Stimulated activated effector memory CD8-positive, alpha-beta T cell treated with anti-CD3 and anti-CD28 coated beads, Interleukin-12 subunit alpha, Interleukin-12 subunit beta, amount 100 ng/mL, for 72 hours (primary cell): ENCODE results near the gene BHMT.

Experiments
- ATAC-seq: fragments of 150-1000 bp; cut with Tn5 transposase; 2 replicates; pipeline ENCODE4 v1.10.0; 2021
- DNase-seq, 2 donors: peaks; one replicate each; pipeline ENCODE4 v3.0.0; 2021 to 2022; ENCODE audit warnings: low spot score in 2 of 2
- H3K27ac Mint-ChIP-seq: one replicate; pipeline ENCODE4 v1.8.0; 2022; ENCODE audit warnings: mild to moderate bottlenecking, mixed read lengths
- H3K36me3 Mint-ChIP-seq: one replicate; pipeline ENCODE4 v1.8.0; 2022; ENCODE audit warnings: mild to moderate bottlenecking, mixed read lengths
- H3K4me1 Mint-ChIP-seq: one replicate; pipeline ENCODE4 v1.8.0; 2022; ENCODE audit warnings: mixed read lengths
- H3K4me3 Mint-ChIP-seq: one replicate; pipeline ENCODE4 v1.8.0; 2022; ENCODE audit warnings: mild to moderate bottlenecking, mixed read lengths
- H3K9me3 Mint-ChIP-seq: one replicate; pipeline ENCODE4 v1.8.0; 2022; ENCODE audit warnings: mixed read lengths

Gene BHMT

DNA sequence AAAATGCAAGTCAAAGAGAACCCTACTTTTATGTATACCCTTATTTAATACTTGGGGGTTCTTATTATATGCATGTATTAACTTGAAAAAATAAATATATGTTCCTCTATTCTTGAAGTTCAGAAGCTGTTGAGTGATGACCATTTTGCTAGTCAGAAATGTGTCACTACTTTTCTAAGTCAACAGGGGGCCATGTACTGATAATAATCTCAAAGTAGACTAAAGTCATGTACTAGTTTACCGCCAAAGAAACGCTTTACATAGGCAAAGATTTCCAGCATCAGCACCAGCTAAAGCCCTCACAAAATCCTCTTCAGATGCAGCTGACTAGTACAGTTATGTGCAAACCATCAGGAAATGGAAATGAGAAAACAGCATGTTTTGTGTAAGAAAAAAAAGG, 5.7 kb upstream of the BHMT start:
- H3K4me3 Mint-ChIP-seq, result no peak overlapping the region
- ATAC-seq (no peak), DNase-seq (no peak)
- H3K9me3 Mint-ChIP-seq, result no peaks in the 10 kb centered on the region
- H3K36me3 Mint-ChIP-seq, result no peaks in the 10 kb centered on the region
- no peak overlapping the region for H3K27ac Mint-ChIP-seq
- H3K4me1 Mint-ChIP-seq, result no peaks in the 10 kb centered on the region

DNA sequence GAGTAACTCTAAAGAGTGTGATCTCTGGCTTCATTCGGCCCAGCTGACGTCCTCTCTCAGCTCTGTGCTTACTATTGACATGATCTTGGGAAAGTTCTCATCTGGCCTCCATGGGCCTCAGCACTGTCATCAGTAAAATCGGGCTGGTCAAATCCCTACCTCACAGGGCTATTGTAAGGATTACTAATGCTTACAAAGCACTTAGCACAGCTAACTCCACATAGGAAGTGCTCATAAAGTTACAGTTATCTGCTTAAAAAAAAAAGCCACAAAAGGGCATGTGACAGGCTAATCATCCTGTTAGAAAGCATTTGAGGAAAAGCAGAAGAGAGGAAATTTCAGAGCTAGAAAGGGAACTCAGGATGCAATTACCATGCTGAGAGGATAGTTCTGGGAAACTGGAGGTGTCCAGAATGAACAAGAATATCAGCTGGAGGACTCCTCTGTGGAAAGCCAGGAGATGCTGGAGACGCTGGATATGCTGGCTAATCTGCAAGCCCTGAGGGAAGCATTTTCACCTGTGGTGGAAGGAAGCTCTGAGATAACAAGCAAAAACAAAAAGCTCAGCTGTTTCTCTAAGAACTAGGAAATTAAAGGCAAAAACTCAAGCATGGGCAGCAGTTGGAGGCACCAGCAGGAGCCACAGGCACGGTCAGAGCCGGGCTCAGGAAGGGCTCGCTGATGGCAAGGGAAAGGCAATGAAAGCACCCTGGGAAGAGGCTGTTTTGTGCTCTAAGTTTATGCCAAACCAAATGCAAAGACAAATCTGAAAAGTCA, 4.4 kb upstream of the BHMT start:
- ATAC-seq (no peak), DNase-seq (no peak)
- Mint-ChIP-seq H3K36me3 (no peaks in the 10 kb centered on the region), H3K4me1 (no peaks in the 10 kb centered on the region), H3K9me3 (no peaks in the 10 kb centered on the region), H3K4me3 (no peak overlapping the region), H3K27ac (no peak overlapping the region)

GRCh38 chr5:79108086-79108485, 3.5 kb upstream of the BHMT start:
- H3K9me3 Mint-ChIP-seq, result no peaks in the 10 kb centered on the region
- H3K4me1 Mint-ChIP-seq, result no peaks in the 10 kb centered on the region
- H3K27ac Mint-ChIP-seq, result no peak overlapping the region
- DNase-seq (no peak), ATAC-seq (no peak)
- H3K36me3 Mint-ChIP-seq, result no peaks in the 10 kb centered on the region
- no peak overlapping the region for H3K4me3 Mint-ChIP-seq

DNA sequence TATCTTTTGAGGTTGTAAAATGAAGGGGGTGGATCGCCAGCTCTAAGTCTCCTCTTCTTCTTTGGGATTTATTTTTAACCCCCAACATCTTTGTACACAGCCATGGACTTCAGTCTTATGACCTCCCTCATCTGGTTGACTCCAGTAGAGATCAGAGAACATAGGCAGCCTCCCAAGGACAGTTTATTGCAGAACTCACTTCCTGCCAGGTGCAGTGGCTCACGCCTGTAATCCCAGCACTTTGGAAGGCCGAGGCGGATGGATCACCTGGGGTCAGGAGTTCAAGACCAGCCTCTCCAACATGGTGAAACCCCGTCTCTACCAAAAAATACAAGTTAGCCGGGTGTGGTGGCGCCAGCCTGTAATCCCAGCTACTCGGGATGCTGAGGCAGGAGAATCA, 2.8 kb upstream of the BHMT start:
- Mint-ChIP-seq H3K36me3 (no peaks in the 10 kb centered on the region), H3K27ac (no peak overlapping the region), H3K9me3 (no peaks in the 10 kb centered on the region), H3K4me1 (no peaks in the 10 kb centered on the region), H3K4me3 (no peak overlapping the region)
- no peak for DNase-seq
- no peak for ATAC-seq

DNA sequence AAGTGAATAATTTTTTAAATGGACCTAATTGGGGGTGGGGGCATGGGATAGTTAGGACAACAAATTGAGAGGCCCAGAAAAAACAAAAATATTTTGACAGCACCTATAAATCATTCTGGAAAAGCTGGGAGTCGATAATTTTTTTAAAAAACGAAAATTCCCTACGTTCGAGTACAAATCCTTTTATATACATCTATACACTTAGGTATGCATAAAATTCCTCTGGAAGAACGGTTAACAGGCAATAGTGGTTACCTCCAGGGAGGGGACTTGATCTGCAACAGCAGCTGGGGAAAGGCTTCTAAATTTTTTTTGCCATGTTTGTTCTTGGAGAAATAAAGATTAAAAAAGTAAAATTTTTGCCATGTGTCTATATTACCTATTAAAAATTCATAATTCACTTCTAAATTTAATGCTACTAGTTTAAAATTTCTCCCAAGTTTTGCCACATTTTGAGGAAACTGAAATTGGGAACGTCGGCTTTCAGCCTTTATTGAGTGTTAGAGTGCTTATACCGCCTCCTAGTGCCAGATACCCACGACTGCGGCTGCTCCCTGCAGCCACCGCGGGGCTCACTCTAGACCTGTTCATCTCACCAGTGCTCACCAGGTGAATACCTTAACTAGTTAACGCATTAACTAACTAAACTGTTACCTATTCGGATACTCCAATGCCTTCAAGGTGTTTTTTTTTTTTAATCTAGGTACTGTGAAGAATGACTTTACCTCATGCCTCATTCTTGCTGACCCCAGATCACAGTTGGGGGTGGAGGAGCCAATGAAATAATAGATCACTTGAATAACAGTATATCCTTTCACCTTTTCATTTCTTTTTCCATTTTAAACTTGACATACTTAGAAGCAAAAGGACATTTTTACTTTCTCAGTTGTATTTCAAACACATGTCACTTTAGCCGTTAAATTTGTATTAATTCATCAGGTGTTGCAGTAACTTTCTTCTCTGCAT, 1.8 kb upstream of the BHMT start:
- Mint-ChIP-seq H3K4me3 (no peak overlapping the region), H3K4me1 (no peaks in the 10 kb centered on the region), H3K36me3 (no peaks in the 10 kb centered on the region), H3K27ac (no peak overlapping the region), H3K9me3 (no peaks in the 10 kb centered on the region)
- DNase-seq (no peak), ATAC-seq (peak; percentile 63)

- DNase-seq, result no peak
Measured at GRCh38 chr5:79111960-79112702, 522 bp downstream of the BHMT start.

DNA sequence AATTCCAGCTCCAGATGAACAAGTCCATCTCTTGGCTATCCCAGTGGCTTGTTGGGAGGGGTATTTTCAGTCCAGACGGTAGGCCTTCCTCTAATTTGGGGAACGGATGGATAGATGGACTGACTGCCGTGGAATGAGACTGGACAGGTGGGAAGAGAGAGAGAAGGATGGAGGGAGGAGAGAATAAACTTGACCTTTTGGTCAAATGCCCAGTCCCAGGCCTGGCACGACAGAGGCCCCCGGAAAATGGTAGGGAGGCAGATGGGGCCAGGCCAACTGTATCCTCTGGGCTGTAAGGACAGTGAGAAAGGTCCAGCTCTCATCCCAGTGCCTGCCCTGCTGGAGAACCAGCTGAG, 1.1 kb downstream of the BHMT start:
- Mint-ChIP-seq H3K4me3 (no peak overlapping the region), H3K27ac (no peak overlapping the region), H3K9me3 (no peaks in the 10 kb centered on the region), H3K36me3 (no peaks in the 10 kb centered on the region), H3K4me1 (no peaks in the 10 kb centered on the region)
- DNase-seq, result no peak
- ATAC-seq, result no peak

More at GRCh38 chr5:79111960-79112702, 522 bp downstream of the BHMT start:
- no peaks in the 10 kb centered on the region for H3K4me1 Mint-ChIP-seq
- peak; percentile 21 for ATAC-seq
- no peaks in the 10 kb centered on the region for H3K9me3 Mint-ChIP-seq
- no peak overlapping the region for H3K27ac Mint-ChIP-seq
- no peak overlapping the region for H3K4me3 Mint-ChIP-seq
- no peaks in the 10 kb centered on the region for H3K36me3 Mint-ChIP-seq

DNA sequence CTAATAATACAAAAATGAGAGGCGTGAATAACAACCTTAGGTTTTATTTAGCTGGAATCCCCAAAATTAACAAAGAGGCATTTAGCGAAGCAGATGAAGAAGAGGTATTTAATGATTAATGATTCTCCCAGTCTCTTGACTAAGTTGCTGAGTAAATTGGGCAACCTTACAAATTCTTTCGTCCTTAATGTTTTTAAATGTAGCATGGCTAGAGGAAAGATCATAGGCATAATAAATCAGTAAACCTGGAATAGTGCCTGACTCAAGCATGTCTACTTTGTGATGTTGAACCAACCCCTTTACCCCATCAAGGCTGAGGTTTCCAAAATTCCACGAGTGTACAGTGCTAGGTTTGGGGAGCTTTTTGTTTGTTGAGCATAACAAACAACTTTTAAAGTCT, 7.9 kb downstream of the BHMT start:
- Mint-ChIP-seq H3K36me3 (no peaks in the 10 kb centered on the region), H3K4me1 (no peaks in the 10 kb centered on the region), H3K9me3 (no peaks in the 10 kb centered on the region), H3K4me3 (no peak overlapping the region), H3K27ac (no peak overlapping the region)
- no peak for ATAC-seq
- DNase-seq, result no peak

- no peaks in the 10 kb centered on the region for H3K36me3 Mint-ChIP-seq
- no peak for ATAC-seq
- H3K4me1 Mint-ChIP-seq, result no peaks in the 10 kb centered on the region
- H3K4me3 Mint-ChIP-seq, result no peak overlapping the region
- H3K27ac Mint-ChIP-seq, result no peak overlapping the region
- H3K9me3 Mint-ChIP-seq, result no peaks in the 10 kb centered on the region
- DNase-seq, result no peak
Measured at GRCh38 chr5:79120221-79120620, 8.6 kb downstream of the BHMT start.

DNA sequence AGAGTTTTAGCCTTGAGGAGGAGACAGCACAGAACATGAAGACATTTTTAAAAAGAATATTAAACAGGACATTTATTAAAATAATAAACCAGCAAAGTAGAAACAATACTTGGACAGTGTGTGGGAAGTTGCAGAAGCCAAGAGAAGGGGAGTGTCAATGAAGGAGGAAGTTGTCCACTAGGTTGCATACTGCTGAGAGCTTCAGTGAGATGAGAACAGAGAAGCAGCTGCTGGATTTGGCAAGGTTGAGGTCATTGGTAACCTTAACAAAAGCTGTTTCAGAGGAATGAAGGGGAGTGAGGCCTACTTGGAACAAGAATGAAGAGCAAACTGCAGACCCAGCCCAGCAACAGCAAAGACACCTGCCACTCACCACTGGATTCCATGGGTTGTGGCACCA, 11.4 kb downstream of the BHMT start:
- ATAC-seq, result no peak
- Mint-ChIP-seq H3K27ac (no peak overlapping the region), H3K4me1 (no peaks in the 10 kb centered on the region), H3K36me3 (no peaks in the 10 kb centered on the region), H3K9me3 (no peaks in the 10 kb centered on the region), H3K4me3 (no peak overlapping the region)
- no peak for DNase-seq

- H3K36me3 Mint-ChIP-seq, result no peaks in the 10 kb centered on the region
Measured at GRCh38 chr5:79124607-79125006, 13.0 kb downstream of the BHMT start.

DNA sequence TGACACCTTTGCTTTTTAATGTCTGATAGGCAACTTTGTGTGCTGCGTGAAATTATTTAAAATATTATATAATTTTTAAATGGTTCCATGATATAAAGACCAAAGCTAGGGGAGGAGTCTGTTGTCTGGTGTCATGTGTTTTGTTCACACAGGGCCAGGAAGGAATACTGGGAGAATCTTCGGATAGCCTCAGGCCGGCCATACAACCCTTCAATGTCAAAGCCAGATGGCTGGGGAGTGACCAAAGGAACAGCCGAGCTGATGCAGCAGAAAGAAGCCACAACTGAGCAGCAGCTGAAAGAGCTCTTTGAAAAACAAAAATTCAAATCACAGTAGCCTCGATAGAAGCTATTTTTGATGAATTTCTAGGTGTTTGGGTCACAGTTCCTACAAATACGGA, 19.2 kb downstream of the BHMT start:
- Mint-ChIP-seq H3K27ac (no peak overlapping the region), H3K36me3 (no peaks in the 10 kb centered on the region), H3K4me1 (peaks cover 16% of the 10 kb centered on the region), H3K4me3 (no peak overlapping the region), H3K9me3 (no peaks in the 10 kb centered on the region)
- DNase-seq, result no peak
- ATAC-seq, result no peak

More at GRCh38 chr5:79124607-79125006, 13.0 kb downstream of the BHMT start:
- ATAC-seq (no peak), DNase-seq (no peak)
- H3K9me3 Mint-ChIP-seq, result no peaks in the 10 kb centered on the region
- no peaks in the 10 kb centered on the region for H3K4me1 Mint-ChIP-seq
- no peak overlapping the region for H3K27ac Mint-ChIP-seq
- no peak overlapping the region for H3K4me3 Mint-ChIP-seq

DNA sequence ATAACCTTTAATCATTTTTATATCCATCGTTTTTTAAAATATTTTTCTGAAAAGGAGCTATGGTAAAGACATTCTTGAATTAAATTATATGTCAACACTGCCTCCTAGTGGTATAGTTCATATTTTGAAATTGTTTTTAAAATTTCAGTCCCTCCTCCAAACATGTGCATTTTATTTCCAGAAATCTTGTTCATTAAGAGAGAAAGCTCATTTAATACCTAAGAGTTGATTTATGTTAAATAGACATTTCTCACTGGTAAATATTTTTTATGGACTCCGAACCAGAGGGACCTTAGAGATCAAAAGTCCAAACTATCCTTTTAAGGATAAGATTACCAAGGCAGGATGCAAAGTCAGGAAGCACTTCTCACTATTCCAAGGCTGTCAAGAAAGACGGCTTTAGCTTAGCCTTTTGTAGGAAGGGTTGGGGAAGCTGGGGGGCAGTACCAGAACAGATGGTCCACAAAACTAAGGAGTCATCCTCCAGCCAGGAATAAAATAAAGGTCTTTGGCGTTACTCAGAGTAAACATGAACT, 21.6 kb downstream of the BHMT start:
- H3K36me3 Mint-ChIP-seq, result no peaks in the 10 kb centered on the region
- ATAC-seq (no peak), DNase-seq (no peak)
- no peaks in the 10 kb centered on the region for H3K9me3 Mint-ChIP-seq
- peak overlapping the region; percentile 57 for H3K4me3 Mint-ChIP-seq
- peak overlapping the region; percentile 89 for H3K27ac Mint-ChIP-seq
- peaks cover 16% of the 10 kb centered on the region for H3K4me1 Mint-ChIP-seq

DNA sequence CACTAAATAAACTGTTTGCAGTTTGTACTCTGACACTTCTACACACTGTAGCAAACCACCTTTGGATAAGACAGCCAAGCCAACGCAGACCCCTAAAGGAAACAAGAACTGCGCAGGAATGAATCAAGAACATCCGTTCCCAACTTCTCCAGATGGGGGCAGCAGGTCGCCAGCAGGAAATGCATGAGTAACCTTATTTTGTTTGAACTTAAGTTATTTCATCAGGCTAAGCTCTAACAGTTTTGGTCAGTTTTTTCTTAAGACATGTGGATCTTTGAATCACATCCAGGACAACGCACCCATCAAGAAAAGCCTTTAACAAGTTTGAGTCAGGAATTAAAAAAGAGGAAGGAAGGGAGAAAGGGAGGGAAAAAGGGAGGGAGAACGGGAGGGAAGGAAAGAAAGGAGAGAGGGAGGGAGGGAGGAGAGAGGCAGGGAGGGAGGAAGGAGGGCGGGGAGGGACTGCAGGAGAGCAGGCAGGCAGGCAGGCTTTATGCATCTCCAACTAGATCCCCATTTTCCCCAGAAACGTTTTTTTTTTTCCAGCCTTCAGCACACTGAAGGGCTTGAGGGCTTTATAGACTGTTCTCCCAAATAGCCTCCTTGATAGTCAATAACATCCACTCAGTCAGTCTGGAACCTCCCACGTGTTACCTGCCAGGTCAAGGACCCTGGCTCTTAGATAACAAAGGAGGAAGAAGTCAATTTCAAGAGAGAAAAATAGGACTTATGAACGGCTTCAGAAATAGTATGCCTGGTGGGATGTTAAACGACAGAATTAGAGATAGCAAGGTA, 22.2 kb downstream of the BHMT start:
- no peaks in the 10 kb centered on the region for H3K36me3 Mint-ChIP-seq
- no peaks in the 10 kb centered on the region for H3K9me3 Mint-ChIP-seq
- peak; percentile 52 to 80 for DNase-seq
- H3K4me3 Mint-ChIP-seq, result peak overlapping the region; percentile 57
- H3K4me1 Mint-ChIP-seq, result peaks cover 16% of the 10 kb centered on the region
- H3K27ac Mint-ChIP-seq, result peak overlapping the region; percentile 89
- peak; percentile 77 for ATAC-seq
